ENCODE data around the gene IGF1.

GRCh38 chr12:102433304-102433703 is 47.1 kb downstream of the IGF1 start:
- TF ChIP-seq MXI1 (IDR thresholded peaks at IDR 0.05; ENCODE audit: low read depth, low read length) (no peak), EP300 (IDR thresholded peaks at IDR 0.05; ENCODE audit: borderline replicate concordance in 1 of 2, low read depth in 1 of 2, low read length in 1 of 2) (no peak), TAF1 (IDR thresholded peaks at IDR 0.05; ENCODE audit: borderline replicate concordance, low read depth, low read length) (no peak), MEF2A (IDR thresholded peaks at IDR 0.05; ENCODE audit: borderline replicate concordance, low read depth) (no peak)
- TF ChIP-seq, protein P1, sequence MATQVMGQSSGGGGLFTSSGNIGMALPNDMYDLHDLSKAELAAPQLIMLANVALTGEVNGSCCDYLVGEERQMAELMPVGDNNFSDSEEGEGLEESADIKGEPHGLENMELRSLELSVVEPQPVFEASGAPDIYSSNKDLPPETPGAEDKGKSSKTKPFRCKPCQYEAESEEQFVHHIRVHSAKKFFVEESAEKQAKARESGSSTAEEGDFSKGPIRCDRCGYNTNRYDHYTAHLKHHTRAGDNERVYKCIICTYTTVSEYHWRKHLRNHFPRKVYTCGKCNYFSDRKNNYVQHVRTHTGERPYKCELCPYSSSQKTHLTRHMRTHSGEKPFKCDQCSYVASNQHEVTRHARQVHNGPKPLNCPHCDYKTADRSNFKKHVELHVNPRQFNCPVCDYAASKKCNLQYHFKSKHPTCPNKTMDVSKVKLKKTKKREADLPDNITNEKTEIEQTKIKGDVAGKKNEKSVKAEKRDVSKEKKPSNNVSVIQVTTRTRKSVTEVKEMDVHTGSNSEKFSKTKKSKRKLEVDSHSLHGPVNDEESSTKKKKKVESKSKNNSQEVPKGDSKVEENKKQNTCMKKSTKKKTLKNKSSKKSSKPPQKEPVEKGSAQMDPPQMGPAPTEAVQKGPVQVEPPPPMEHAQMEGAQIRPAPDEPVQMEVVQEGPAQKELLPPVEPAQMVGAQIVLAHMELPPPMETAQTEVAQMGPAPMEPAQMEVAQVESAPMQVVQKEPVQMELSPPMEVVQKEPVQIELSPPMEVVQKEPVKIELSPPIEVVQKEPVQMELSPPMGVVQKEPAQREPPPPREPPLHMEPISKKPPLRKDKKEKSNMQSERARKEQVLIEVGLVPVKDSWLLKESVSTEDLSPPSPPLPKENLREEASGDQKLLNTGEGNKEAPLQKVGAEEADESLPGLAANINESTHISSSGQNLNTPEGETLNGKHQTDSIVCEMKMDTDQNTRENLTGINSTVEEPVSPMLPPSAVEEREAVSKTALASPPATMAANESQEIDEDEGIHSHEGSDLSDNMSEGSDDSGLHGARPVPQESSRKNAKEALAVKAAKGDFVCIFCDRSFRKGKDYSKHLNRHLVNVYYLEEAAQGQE (IDR thresholded peaks at IDR 0.05; ENCODE audit: low read depth, low read length), result no peak
- TF ChIP-seq, protein P2, sequence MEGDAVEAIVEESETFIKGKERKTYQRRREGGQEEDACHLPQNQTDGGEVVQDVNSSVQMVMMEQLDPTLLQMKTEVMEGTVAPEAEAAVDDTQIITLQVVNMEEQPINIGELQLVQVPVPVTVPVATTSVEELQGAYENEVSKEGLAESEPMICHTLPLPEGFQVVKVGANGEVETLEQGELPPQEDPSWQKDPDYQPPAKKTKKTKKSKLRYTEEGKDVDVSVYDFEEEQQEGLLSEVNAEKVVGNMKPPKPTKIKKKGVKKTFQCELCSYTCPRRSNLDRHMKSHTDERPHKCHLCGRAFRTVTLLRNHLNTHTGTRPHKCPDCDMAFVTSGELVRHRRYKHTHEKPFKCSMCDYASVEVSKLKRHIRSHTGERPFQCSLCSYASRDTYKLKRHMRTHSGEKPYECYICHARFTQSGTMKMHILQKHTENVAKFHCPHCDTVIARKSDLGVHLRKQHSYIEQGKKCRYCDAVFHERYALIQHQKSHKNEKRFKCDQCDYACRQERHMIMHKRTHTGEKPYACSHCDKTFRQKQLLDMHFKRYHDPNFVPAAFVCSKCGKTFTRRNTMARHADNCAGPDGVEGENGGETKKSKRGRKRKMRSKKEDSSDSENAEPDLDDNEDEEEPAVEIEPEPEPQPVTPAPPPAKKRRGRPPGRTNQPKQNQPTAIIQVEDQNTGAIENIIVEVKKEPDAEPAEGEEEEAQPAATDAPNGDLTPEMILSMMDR (IDR thresholded peaks at IDR 0.05), result no peak

Measured in SK-N-SH (cell line).